Measurements from ENCODE around the gene FARS2. TPM values are rescaled to one million over a fixed set of nuclear protein-coding genes. Genes with fewer than 3 reads are reported as not detected.

Gene FARS2
- total RNA-seq, 2 donors from 2014 or later = 16.2 to 18.3 TPM

DNA sequence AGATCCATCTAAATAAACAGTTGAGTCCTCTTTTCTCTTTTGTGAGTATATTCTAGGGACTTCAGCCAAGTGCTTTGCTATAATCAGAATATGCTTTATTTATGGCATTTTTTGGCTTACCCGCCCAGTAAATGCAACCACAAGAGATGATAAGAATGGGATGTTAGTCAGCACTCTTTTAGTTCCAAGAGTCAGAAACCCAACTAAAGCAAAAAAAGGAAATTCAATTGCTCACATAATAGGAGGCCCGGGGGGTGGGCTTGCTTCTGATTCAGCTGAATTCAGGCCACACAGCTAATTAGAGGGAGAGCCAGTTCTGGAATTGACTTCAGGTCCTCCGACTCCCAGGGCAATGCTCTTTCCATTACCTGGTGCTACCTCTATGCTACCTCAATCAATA lies 250.6 kb downstream of the FARS2 start:
- Mint-ChIP-seq H3K27ac (no peak overlapping the region), H3K4me3 (no peak overlapping the region), H3K4me1 (no peaks in the 10 kb centered on the region), H3K9me3 (no peaks in the 10 kb centered on the region), H3K27me3 (ENCODE audit: insufficient read depth) (no peaks in the 10 kb centered on the region), H3K36me3 (ENCODE audit: low read depth) (no peaks in the 10 kb centered on the region)
- H3K36me3 ChIP-seq (ENCODE audit: control insufficient read depth, insufficient read depth, low read length) = no peaks in the 10 kb centered on the region
- H3K4me1 ChIP-seq (ENCODE audit: control insufficient read depth, insufficient read depth, low read length) = no peaks in the 10 kb centered on the region
- no peaks in the 10 kb centered on the region for H3K9me3 ChIP-seq (ENCODE audit: control insufficient read depth, low read length)
- H3K27ac ChIP-seq (ENCODE audit: low read depth, low read length) = no peak overlapping the region
- no peak for TF ChIP-seq CTCF (conservative IDR thresholded peaks at IDR 0.05)
- no peaks in the 10 kb centered on the region for H3K27me3 ChIP-seq (ENCODE audit: control insufficient read depth, insufficient read depth, low read length, poor library complexity, severe bottlenecking)
- no peak overlapping the region for H3K9ac ChIP-seq (ENCODE audit: extremely low read depth, low read length, poor library complexity, severe bottlenecking)
- H3K4me3 ChIP-seq (ENCODE audit: low read length) = no peak overlapping the region
- DNase-seq = no peak
- 93 to 100% methylated on average over 1 to 3 of the region's 3 CpGs for WGBS, 2 experiments (ENCODE audit: insufficient coverage in 1 of 2, insufficient read length in 1 of 2)

DNA sequence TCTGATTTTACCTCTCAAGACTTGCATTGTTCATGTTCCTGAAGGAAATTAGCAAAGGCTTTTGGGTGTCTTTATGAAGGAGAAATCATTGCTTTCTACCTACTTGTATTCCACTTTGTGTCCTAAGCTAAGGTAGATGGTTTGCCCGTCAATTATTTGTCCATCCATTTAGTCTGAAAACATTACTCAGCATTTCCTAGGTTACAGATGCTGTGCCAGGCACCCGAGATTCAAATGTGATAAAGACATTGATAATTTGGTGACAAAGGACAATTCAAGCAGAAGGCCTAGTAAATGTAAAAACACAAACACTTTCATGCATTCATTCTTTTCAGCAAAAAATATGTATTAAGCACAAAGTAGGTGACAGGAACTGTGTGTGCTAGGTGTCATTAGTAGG lies 251.1 kb downstream of the FARS2 start:
- Mint-ChIP-seq H3K27me3 (ENCODE audit: insufficient read depth) (no peaks in the 10 kb centered on the region), H3K4me1 (no peaks in the 10 kb centered on the region), H3K9me3 (no peaks in the 10 kb centered on the region), H3K27ac (no peak overlapping the region), H3K4me3 (no peak overlapping the region), H3K36me3 (ENCODE audit: low read depth) (no peaks in the 10 kb centered on the region)
- no peak overlapping the region for H3K27ac ChIP-seq (ENCODE audit: low read depth, low read length)
- no peaks in the 10 kb centered on the region for H3K9me3 ChIP-seq (ENCODE audit: control insufficient read depth, low read length)
- WGBS, 2 experiments (ENCODE audit: insufficient coverage in 1 of 2, insufficient read length in 1 of 2) = 89% methylated on average over 2 of the region's 2 CpGs; no CpG with 5 or more reads in 1 of the 2 experiments
- H3K4me1 ChIP-seq (ENCODE audit: control insufficient read depth, insufficient read depth, low read length) = no peaks in the 10 kb centered on the region
- H3K27me3 ChIP-seq (ENCODE audit: control insufficient read depth, insufficient read depth, low read length, poor library complexity, severe bottlenecking) = no peaks in the 10 kb centered on the region
- no peak for DNase-seq
- H3K36me3 ChIP-seq (ENCODE audit: control insufficient read depth, insufficient read depth, low read length) = no peaks in the 10 kb centered on the region
- H3K4me3 ChIP-seq (ENCODE audit: low read length) = no peak overlapping the region
- TF ChIP-seq CTCF (conservative IDR thresholded peaks at IDR 0.05) = no peak
- H3K9ac ChIP-seq (ENCODE audit: extremely low read depth, low read length, poor library complexity, severe bottlenecking) = no peak overlapping the region

GRCh38 chr6:5513408-5513807 lies 252.1 kb downstream of the FARS2 start:
- H3K4me1 Mint-ChIP-seq = no peaks in the 10 kb centered on the region
- H3K36me3 Mint-ChIP-seq (ENCODE audit: low read depth) = no peaks in the 10 kb centered on the region
- H3K4me3 Mint-ChIP-seq = no peak overlapping the region
- H3K27ac Mint-ChIP-seq = no peak overlapping the region
- no peak for DNase-seq
- Histone ChIP-seq H3K27ac (ENCODE audit: low read depth, low read length) (no peak overlapping the region), H3K36me3 (ENCODE audit: control insufficient read depth, insufficient read depth, low read length) (no peaks in the 10 kb centered on the region), H3K4me1 (ENCODE audit: control insufficient read depth, insufficient read depth, low read length) (no peaks in the 10 kb centered on the region), H3K9ac (ENCODE audit: extremely low read depth, low read length, poor library complexity, severe bottlenecking) (no peak overlapping the region), H3K9me3 (ENCODE audit: control insufficient read depth, low read length) (no peaks in the 10 kb centered on the region), H3K27me3 (ENCODE audit: control insufficient read depth, insufficient read depth, low read length, poor library complexity, severe bottlenecking) (no peaks in the 10 kb centered on the region), H3K4me3 (ENCODE audit: low read length) (no peak overlapping the region)
- no peaks in the 10 kb centered on the region for H3K9me3 Mint-ChIP-seq
- WGBS, 2 experiments (ENCODE audit: insufficient coverage in 1 of 2, insufficient read length in 1 of 2) = 90 to 100% methylated on average over 5 to 6 of the region's 6 CpGs
- TF ChIP-seq CTCF (conservative IDR thresholded peaks at IDR 0.05) = no peak
- no peaks in the 10 kb centered on the region for H3K27me3 Mint-ChIP-seq (ENCODE audit: insufficient read depth)
